Sigmoid colon (tissue), 4 donors: ENCODE measurements around the gene MYH11.

Experiments
- CTCF ChIP-seq, 4 experiments: fragments of 450-650 bp in 3 of 4; fragments of 200-600 bp in 1 of 4; IDR thresholded peaks; one replicate each; pipeline ENCODE4 v1.5.1; 2016 to 2019; ENCODE audit warnings: antibody characterized with exemption in 4 of 4, mild to moderate bottlenecking in 3 of 4, moderate library complexity in 2 of 4
- EP300 ChIP-seq, 4 donors: sonication (generic); formaldehyde crosslinking; IDR thresholded peaks; one replicate each; pipeline ENCODE4 v1.6.1; 2017; ENCODE audit warnings: antibody characterized with exemption in 4 of 4
- POLR2A ChIP-seq, 2 donors: fragments of 450-650 bp; IDR thresholded peaks; one replicate each; pipeline ENCODE4 v1.6.1; 2016; ENCODE audit warnings: antibody characterized with exemption in 2 of 2, mild to moderate bottlenecking in 2 of 2, moderate library complexity in 2 of 2

DNA sequence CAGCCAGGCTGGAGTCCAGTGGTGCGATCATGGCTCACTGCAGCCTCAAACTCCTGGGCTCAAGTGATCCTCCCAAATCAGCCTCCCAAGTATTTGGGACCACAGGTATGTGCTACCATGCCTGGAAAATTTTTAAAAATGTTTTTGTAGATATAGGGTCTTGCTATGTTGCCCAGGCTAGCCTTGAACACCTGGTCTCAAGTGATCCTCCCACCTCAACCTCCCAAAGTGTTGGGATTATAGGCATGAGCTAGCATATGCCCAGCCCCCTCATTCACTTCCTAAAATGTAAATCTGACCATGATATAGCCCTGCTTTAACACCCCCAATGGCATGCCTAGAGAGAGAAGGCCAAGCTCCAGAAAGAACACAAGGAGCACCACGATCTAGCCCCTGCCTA is 108.2 kb downstream of the MYH11 start:
- TF ChIP-seq CTCF (IDR thresholded peaks at IDR 0.05) (no peak), POLR2A (IDR thresholded peaks at IDR 0.05) (no peak), EP300 (IDR thresholded peaks at IDR 0.05) (no peak)
